GM19035 (cell line): ENCODE results near the gene IZUMO4.

ENCODE experiments used
- ATAC-seq: cut with Tn5 transposase; IDR thresholded peaks from one replicate; pipeline ENCODE4 v1.9.1; 2021; ENCODE audit not compliant: unreplicated experiment

The IZUMO4 gene

GRCh38 chr19:2058570-2059421 is 37.9 kb upstream of the IZUMO4 start:
- no peak for ATAC-seq

- ATAC-seq, result no peak
Measured at GRCh38 chr19:2059422-2060201, 37.1 kb upstream of the IZUMO4 start.

- ATAC-seq, result no peak
Measured at GRCh38 chr19:2060884-2061494, 35.7 kb upstream of the IZUMO4 start.

- ATAC-seq, result peak; percentile 80
Measured at GRCh38 chr19:2061495-2062388, 35.0 kb upstream of the IZUMO4 start.

GRCh38 chr19:2062389-2062729 is 34.4 kb upstream of the IZUMO4 start:
- ATAC-seq, result no peak

GRCh38 chr19:2062770-2063169 is 33.9 kb upstream of the IZUMO4 start:
- no peak for ATAC-seq

GRCh38 chr19:2063824-2064223 is 32.9 kb upstream of the IZUMO4 start:
- no peak for ATAC-seq

- ATAC-seq, result no peak
Measured at GRCh38 chr19:2064395-2064787, 32.3 kb upstream of the IZUMO4 start.

- no peak for ATAC-seq
Measured at GRCh38 chr19:2064788-2065524, 31.8 kb upstream of the IZUMO4 start.

GRCh38 chr19:2070436-2070827 is 26.3 kb upstream of the IZUMO4 start:
- ATAC-seq, result no peak

- ATAC-seq, result no peak
Measured at GRCh38 chr19:2070986-2071673, 25.6 kb upstream of the IZUMO4 start.

GRCh38 chr19:2072757-2073551 is 23.8 kb upstream of the IZUMO4 start:
- no peak for ATAC-seq

- ATAC-seq, result no peak
Measured at GRCh38 chr19:2076526-2076944, 20.2 kb upstream of the IZUMO4 start.

GRCh38 chr19:2077398-2077797 is 19.3 kb upstream of the IZUMO4 start:
- no peak for ATAC-seq

GRCh38 chr19:2077833-2078619 is 18.7 kb upstream of the IZUMO4 start:
- ATAC-seq, result no peak

- no peak for ATAC-seq
Measured at GRCh38 chr19:2079076-2079864, 17.4 kb upstream of the IZUMO4 start.

GRCh38 chr19:2079865-2080301 is 16.8 kb upstream of the IZUMO4 start:
- ATAC-seq, result no peak
